Ishikawa (cell line): ENCODE data around the gene MAML2.

Source experiments
- CEBPB ChIP-seq: IDR thresholded peaks from 2 replicates; pipeline ENCODE4 v1.6.1; 2012
- EP300 ChIP-seq: IDR thresholded peaks from 2 replicates; pipeline ENCODE4 v1.6.1; 2012; ENCODE audit warnings: borderline replicate concordance
- RAD21 ChIP-seq: IDR thresholded peaks from 2 replicates; pipeline ENCODE4 v1.6.1; 2012; ENCODE audit warnings: low read depth
- TAF1 ChIP-seq: IDR thresholded peaks from 2 replicates; pipeline ENCODE4 v1.6.1; 2012; ENCODE audit warnings: low read depth, mild to moderate bottlenecking

DNA sequence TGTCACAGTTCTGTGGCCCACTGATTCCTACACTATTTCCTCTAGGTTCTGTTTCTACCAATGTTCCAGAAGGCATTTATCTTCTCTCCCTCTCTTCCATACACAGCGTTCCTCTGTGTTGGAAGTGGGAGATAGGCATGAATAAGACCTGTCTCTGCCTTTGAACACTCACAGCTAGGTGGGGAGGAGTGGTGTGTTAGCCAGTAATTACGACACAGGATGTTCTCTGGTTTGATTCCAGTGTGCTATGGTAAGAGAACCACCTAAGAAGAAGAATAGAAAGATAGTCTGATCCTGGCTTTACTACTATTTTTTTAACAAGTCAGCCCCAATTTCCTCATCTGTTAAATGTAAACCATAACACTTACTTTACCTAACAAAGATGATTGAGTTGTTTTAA, 218.8 kb downstream of the MAML2 start:
- TF ChIP-seq TAF1: no peak
- TF ChIP-seq EP300: no peak
- TF ChIP-seq CEBPB: no peak
- TF ChIP-seq RAD21: no peak
